Caco-2 (cell line): ENCODE results near the gene HIF1A. TPM values are rescaled to one million over a fixed set of nuclear protein-coding genes. Genes with fewer than 3 reads are reported as not detected.

Experiments
- BruUV-seq: library from RNA; stranded (reverse); fragments of 400-500 nt; replicated peaks from 2 replicates; lab custom pipeline; 2021; lab: Mats Ljungman, UMichigan
- CTCF ChIA-PET: fragments of 300-600 bp; sonication (Branson Sonifier 250); formaldehyde crosslinking; loops from one replicate; lab custom pipeline; 2022; ENCODE audit warnings: antibody characterized with exemption; lab: Charles Lee
- POLR2A ChIA-PET: fragments of 300-600 bp; sonication (Branson Sonifier 250); formaldehyde crosslinking; loops from one replicate; lab custom pipeline; 2022; ENCODE audit warnings: antibody characterized with exemption; lab: Charles Lee
- DNase-seq, 2 experiments: peaks; one replicate each; pipeline versions ENCODE4 v3.0.0 to v3.0.0-alpha.2; 2020 to 2022
- H3K27me3 ChIP-seq: replicated peaks from 2 replicates; pipeline ENCODE4 v1.6.0; 2011; ENCODE audit warnings: low read length; ENCODE audit not compliant: control insufficient read depth, insufficient read depth
- H3K36me3 ChIP-seq: 2 replicates; pipeline ENCODE4 v1.5.1; 2011; ENCODE audit warnings: low read length; ENCODE audit not compliant: control insufficient read depth, insufficient read depth
- H3K4me1 ChIP-seq: fragments of 250-450 bp; sonication (Bioruptor Pico); 2 replicates; pipeline ENCODE4 v1.5.1; 2020; ENCODE audit warnings: mild to moderate bottlenecking
- H3K4me3 ChIP-seq: 2 replicates; pipeline ENCODE4 v1.5.1; 2011; ENCODE audit warnings: low read depth, mild to moderate bottlenecking, control low read depth, low read length
- H3K9me3 ChIP-seq: fragments of 250-450 bp; sonication (Bioruptor Pico); 2 replicates; pipeline ENCODE4 v1.5.1; 2020; ENCODE audit warnings: mild to moderate bottlenecking, moderate library complexity
- H3K27ac Mint-ChIP-seq: one replicate; pipeline ENCODE4 v1.8.0; 2022; ENCODE audit warnings: mixed read lengths; ENCODE audit not compliant: unreplicated experiment
- H3K27me3 Mint-ChIP-seq: one replicate; pipeline ENCODE4 v1.8.0; 2022; ENCODE audit warnings: mixed read lengths; ENCODE audit not compliant: insufficient read depth, unreplicated experiment
- H3K36me3 Mint-ChIP-seq: one replicate; pipeline ENCODE4 v1.8.0; 2022; ENCODE audit warnings: mild to moderate bottlenecking, mixed read lengths; ENCODE audit not compliant: insufficient read depth, unreplicated experiment
- H3K4me1 Mint-ChIP-seq: one replicate; pipeline ENCODE4 v1.8.0; 2022; ENCODE audit warnings: low read depth, mixed read lengths; ENCODE audit not compliant: unreplicated experiment
- H3K4me3 Mint-ChIP-seq: one replicate; pipeline ENCODE4 v1.8.0; 2022; ENCODE audit warnings: mild to moderate bottlenecking, moderate library complexity, mixed read lengths; ENCODE audit not compliant: unreplicated experiment
- H3K9me3 Mint-ChIP-seq: one replicate; pipeline ENCODE4 v1.8.0; 2022; ENCODE audit warnings: mixed read lengths; ENCODE audit not compliant: unreplicated experiment
- CTCF ChIP-seq, 2 experiments: fragments of 200-600 bp in 1 of 2; IDR thresholded peaks; 1 replicate in 1 of 2; 2 replicates in 1 of 2; pipeline versions ENCODE4 v1.5.1 to v1.8.0; 2011 to 2022; ENCODE audit warnings: antibody characterized with exemption in 1 of 2, control low read depth in 1 of 2, inconsistent platforms in 1 of 2, low read depth in 1 of 2, low read length in 1 of 2, mild to moderate bottlenecking in 1 of 2, moderate library complexity in 1 of 2; ENCODE audit not compliant: insufficient read depth in 1 of 2, severe bottlenecking in 1 of 2, unreplicated experiment in 1 of 2
- intact Hi-C: fragments of 100-400 bp; cut with micrococcal nuclease; formaldehyde crosslinking; loops from one replicate; pipeline ENCODE4 v1.10.0; 2022; ENCODE audit not compliant: unreplicated experiment
- total RNA-seq: library from RNA; stranded (reverse); gene quantifications from 2 replicates; pipeline ENCODE4 v1.2.3, GENCODE V29; 2022

Gene HIF1A
- total RNA-seq, 1 experiment from 2014 or later = 127 TPM

- ChIA-PET CTCF (no interaction called here), POLR2A (interaction anchor here (2.6 kb wide), 1 partner anchor 11 kb away, joined by 13 read pairs; the partner anchor contains the start of gene SNAPC1)
- DNase-seq = peak; percentile 82 to 86
- Mint-ChIP-seq H3K36me3 (peaks cover 72% of the 10 kb centered on the region), H3K9me3 (peaks cover 26% of the 10 kb centered on the region), H3K27me3 (no peaks in the 10 kb centered on the region), H3K4me1 (peaks cover 15% of the 10 kb centered on the region), H3K27ac (peak overlapping the region; percentile 61), H3K4me3 (peak overlapping the region; percentile 80)
- BruUV-seq = no TSS peak
- TF ChIP-seq CTCF (IDR thresholded peaks at IDR 0.05; ENCODE audit: insufficient read depth in 1 of 2, low read depth in 1 of 2, low read length in 1 of 2, severe bottlenecking in 1 of 2, unreplicated experiment in 1 of 2) = no peak
- H3K36me3 ChIP-seq = no peaks in the 10 kb centered on the region
- H3K9me3 ChIP-seq = peaks cover 8% of the 10 kb centered on the region; the same call in 1 of the 2 replicates
- intact Hi-C loops = loop anchor here (5.0 kb wide), 2 partner anchors 54 to 214 kb away; partner anchors contain the start of gene HIF1A
- H3K27me3 ChIP-seq = no peaks in the 10 kb centered on the region
- peaks cover 40% of the 10 kb centered on the region for H3K4me1 ChIP-seq
- peak overlapping the region; percentile 70 for H3K4me3 ChIP-seq
Observed at GRCh38 chr14:61750708-61751474, 55.6 kb downstream of the HIF1A start.

- peak overlapping the region; percentile 70 for H3K4me3 ChIP-seq
- H3K9me3 ChIP-seq = peaks cover 8% of the 10 kb centered on the region; the same call in 1 of the 2 replicates
- Mint-ChIP-seq H3K9me3 (peaks cover 29% of the 10 kb centered on the region), H3K27me3 (no peaks in the 10 kb centered on the region), H3K4me1 (peaks cover 15% of the 10 kb centered on the region), H3K27ac (peak overlapping the region; percentile 61), H3K4me3 (peak overlapping the region; percentile 80), H3K36me3 (peaks cover 70% of the 10 kb centered on the region)
- CTCF ChIA-PET = no interaction called here
- H3K36me3 ChIP-seq = no peaks in the 10 kb centered on the region
- BruUV-seq = TSS peak; percentile 17
- no peak for DNase-seq
- peaks cover 41% of the 10 kb centered on the region for H3K4me1 ChIP-seq
- POLR2A ChIA-PET = no interaction called here
- TF ChIP-seq CTCF (IDR thresholded peaks at IDR 0.05; ENCODE audit: insufficient read depth in 1 of 2, low read depth in 1 of 2, low read length in 1 of 2, severe bottlenecking in 1 of 2, unreplicated experiment in 1 of 2) = no peak
- no peaks in the 10 kb centered on the region for H3K27me3 ChIP-seq
- intact Hi-C loops = loop anchor here (5.0 kb wide), 2 partner anchors 54 to 214 kb away; partner anchors contain the start of gene HIF1A
Observed at GRCh38 chr14:61751475-61751989, 56.2 kb downstream of the HIF1A start.

GRCh38 chr14:61752626-61753025 lies 57.3 kb downstream of the HIF1A start:
- Histone ChIP-seq H3K27me3 (no peaks in the 10 kb centered on the region), H3K4me1 (peaks cover 41% of the 10 kb centered on the region), H3K36me3 (no peaks in the 10 kb centered on the region), H3K4me3 (no peak overlapping the region), H3K9me3 (peaks cover 8% of the 10 kb centered on the region; the same call in 1 of the 2 replicates)
- peaks cover 15% of the 10 kb centered on the region for H3K4me1 Mint-ChIP-seq
- H3K27ac Mint-ChIP-seq = no peak overlapping the region
- POLR2A ChIA-PET = no interaction called here
- no peak overlapping the region for H3K4me3 Mint-ChIP-seq
- intact Hi-C loops = loop anchor here (5.0 kb wide), 2 partner anchors 55 to 215 kb away; partner anchors contain the start of gene HIF1A
- no TSS peak for BruUV-seq
- no peak for TF ChIP-seq CTCF (IDR thresholded peaks at IDR 0.05; ENCODE audit: insufficient read depth in 1 of 2, low read depth in 1 of 2, low read length in 1 of 2, severe bottlenecking in 1 of 2, unreplicated experiment in 1 of 2)
- CTCF ChIA-PET = interaction anchor here (0.8 to 1.2 kb wide), 2 partner anchors 9 to 193 kb away, joined by 3 read pairs; partner anchors contain the start of gene SNAPC1
- peaks cover 61% of the 10 kb centered on the region for H3K36me3 Mint-ChIP-seq
- no peak for DNase-seq
- H3K9me3 Mint-ChIP-seq = peaks cover 29% of the 10 kb centered on the region
- no peaks in the 10 kb centered on the region for H3K27me3 Mint-ChIP-seq
